OCI-LY7 (cell line): ENCODE measurements around the gene MTSS2. TPM values are rescaled to one million over a fixed set of nuclear protein-coding genes. Genes with fewer than 3 reads are reported as not detected.

Experiments
- BruUV-seq: library from RNA; stranded (reverse); fragments of 400-500 nt; replicated peaks from 2 replicates; lab custom pipeline; 2021; lab: Mats Ljungman, UMichigan
- CTCF ChIA-PET: fragments of 300-600 bp; sonication (Branson Sonifier 250); formaldehyde crosslinking; loops from one replicate; lab custom pipeline; 2022; ENCODE audit warnings: antibody characterized with exemption; ENCODE audit not compliant: unreplicated experiment; lab: Charles Lee
- POLR2A ChIA-PET: fragments of 300-600 bp; sonication (Branson Sonifier 250); formaldehyde crosslinking; loops from one replicate; lab custom pipeline; 2022; ENCODE audit warnings: antibody characterized with exemption; lab: Charles Lee
- DNase-seq: peaks from one replicate; pipeline ENCODE4 v3.0.0-alpha.2; 2015; ENCODE audit warnings: low spot score
- H2AFZ ChIP-seq: fragments of 200-600 bp; sonication (generic), shearing (Covaris generic); 2 replicates; pipeline ENCODE4 v1.6.1; 2014; ENCODE audit warnings: mild to moderate bottlenecking, antibody characterized with exemption, low read length, moderate library complexity
- H3K27ac ChIP-seq: fragments of 200-600 bp; sonication (generic); 2 replicates; pipeline ENCODE4 v1.5.1; 2014; ENCODE audit warnings: mixed run types, low read depth, mild to moderate bottlenecking, moderate library complexity, low read length, inconsistent platforms; ENCODE audit not compliant: poor library complexity, severe bottlenecking
- H3K36me3 ChIP-seq: fragments of 200-600 bp; sonication (generic); 2 replicates; pipeline ENCODE4 v1.6.1; 2014; ENCODE audit warnings: mild to moderate bottlenecking, antibody characterized with exemption, low read length, moderate library complexity, mixed read lengths; ENCODE audit not compliant: insufficient read depth
- H3K4me1 ChIP-seq: fragments of 200-600 bp; sonication (generic); 2 replicates; pipeline ENCODE4 v1.5.1; 2014; ENCODE audit warnings: mild to moderate bottlenecking, low read length; ENCODE audit not compliant: insufficient read depth, poor library complexity, severe bottlenecking
- H3K4me2 ChIP-seq: fragments of 200-600 bp; sonication (generic); 2 replicates; pipeline ENCODE4 v1.6.1; 2014; ENCODE audit warnings: mild to moderate bottlenecking, low read length
- H3K4me3 ChIP-seq: fragments of 200-600 bp; sonication (generic); 2 replicates; pipeline ENCODE4 v1.5.1; 2014; ENCODE audit warnings: mild to moderate bottlenecking, low read depth, low read length; ENCODE audit not compliant: poor library complexity, severe bottlenecking
- H3K79me2 ChIP-seq: fragments of 200-600 bp; sonication (generic); 2 replicates; pipeline ENCODE4 v1.6.1; 2016; ENCODE audit warnings: low read depth, mild to moderate bottlenecking, low read length, moderate library complexity, mixed read lengths; ENCODE audit not compliant: insufficient read depth
- H3K9me2 ChIP-seq: fragments of 200-600 bp; sonication (generic); 2 replicates; pipeline ENCODE4 v1.6.1; 2016; ENCODE audit warnings: mild to moderate bottlenecking, low read length, mixed read lengths; ENCODE audit not compliant: insufficient read depth
- H3K9me3 ChIP-seq: fragments of 200-600 bp; sonication (generic); 2 replicates; pipeline ENCODE4 v1.6.1; 2014; ENCODE audit warnings: mild to moderate bottlenecking, mixed run types, low read length, mixed read lengths
- H4K20me1 ChIP-seq: fragments of 200-600 bp; sonication (generic); 2 replicates; pipeline ENCODE4 v1.6.1; 2014; ENCODE audit warnings: mild to moderate bottlenecking, antibody characterized with exemption, low read length, moderate library complexity, mixed read lengths; ENCODE audit not compliant: insufficient read depth
- EZH2phosphoT487 ChIP-seq: fragments of 200-600 bp; sonication (generic); IDR thresholded peaks from 2 replicates; pipeline ENCODE4 v1.6.1; 2018; ENCODE audit warnings: low read depth, borderline replicate concordance, mild to moderate bottlenecking, mixed run types, antibody characterized with exemption, low read length, moderate library complexity, mixed read lengths
- intact Hi-C: fragments of 100-400 bp; cut with micrococcal nuclease; formaldehyde crosslinking; loops from one replicate; pipeline ENCODE4 v1.10.0; 2022; ENCODE audit not compliant: unreplicated experiment
- total RNA-seq, 2 experiments: library from RNA; depleted of rRNA in 1 of 2; stranded (reverse); fragments of >200 nt in 1 of 2; shearing (Covaris generic) in 1 of 2; gene quantifications; 2 replicates each; pipeline ENCODE4 v1.2.3, GENCODE V29; 2014 to 2022
- TF ChIP-seq, protein P1 (sequence below): fragments of 200-600 bp; sonication (generic); conservative IDR thresholded peaks from 2 replicates; pipeline ENCODE4 v1.5.1; 2014; ENCODE audit warnings: mild to moderate bottlenecking, antibody characterized with exemption, low read length, moderate library complexity, mixed read lengths

Gene MTSS2
- total RNA-seq, 2 experiments from 2014 or later: 0.17 to 0.19 TPM

DNA sequence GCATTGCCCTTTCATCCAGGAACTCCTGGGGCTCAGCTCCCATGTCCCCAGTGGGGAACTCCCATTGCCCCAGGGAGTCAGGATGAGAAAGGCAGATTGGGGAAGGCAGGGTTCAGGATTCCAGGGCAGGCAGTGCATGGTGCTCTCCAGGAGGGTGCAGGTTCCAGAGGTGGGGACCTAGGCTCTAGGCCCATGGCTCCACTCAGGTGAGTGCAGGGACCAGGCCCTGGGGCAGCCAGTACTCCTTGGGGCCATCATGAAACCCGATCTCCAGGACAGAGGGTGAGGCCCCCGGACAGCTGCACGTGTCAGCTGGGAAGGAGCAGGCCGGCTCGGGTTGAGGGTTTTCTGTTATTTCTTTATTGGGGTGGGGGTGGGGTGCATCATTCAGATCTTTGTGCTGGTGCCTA, 1.3 kb upstream of the MTSS2 start:
- no peak for TF ChIP-seq EZH2phosphoT487
- TF ChIP-seq, protein P1, sequence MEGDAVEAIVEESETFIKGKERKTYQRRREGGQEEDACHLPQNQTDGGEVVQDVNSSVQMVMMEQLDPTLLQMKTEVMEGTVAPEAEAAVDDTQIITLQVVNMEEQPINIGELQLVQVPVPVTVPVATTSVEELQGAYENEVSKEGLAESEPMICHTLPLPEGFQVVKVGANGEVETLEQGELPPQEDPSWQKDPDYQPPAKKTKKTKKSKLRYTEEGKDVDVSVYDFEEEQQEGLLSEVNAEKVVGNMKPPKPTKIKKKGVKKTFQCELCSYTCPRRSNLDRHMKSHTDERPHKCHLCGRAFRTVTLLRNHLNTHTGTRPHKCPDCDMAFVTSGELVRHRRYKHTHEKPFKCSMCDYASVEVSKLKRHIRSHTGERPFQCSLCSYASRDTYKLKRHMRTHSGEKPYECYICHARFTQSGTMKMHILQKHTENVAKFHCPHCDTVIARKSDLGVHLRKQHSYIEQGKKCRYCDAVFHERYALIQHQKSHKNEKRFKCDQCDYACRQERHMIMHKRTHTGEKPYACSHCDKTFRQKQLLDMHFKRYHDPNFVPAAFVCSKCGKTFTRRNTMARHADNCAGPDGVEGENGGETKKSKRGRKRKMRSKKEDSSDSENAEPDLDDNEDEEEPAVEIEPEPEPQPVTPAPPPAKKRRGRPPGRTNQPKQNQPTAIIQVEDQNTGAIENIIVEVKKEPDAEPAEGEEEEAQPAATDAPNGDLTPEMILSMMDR: no peak
- POLR2A ChIA-PET: no interaction called here
- CTCF ChIA-PET: no interaction called here

DNA sequence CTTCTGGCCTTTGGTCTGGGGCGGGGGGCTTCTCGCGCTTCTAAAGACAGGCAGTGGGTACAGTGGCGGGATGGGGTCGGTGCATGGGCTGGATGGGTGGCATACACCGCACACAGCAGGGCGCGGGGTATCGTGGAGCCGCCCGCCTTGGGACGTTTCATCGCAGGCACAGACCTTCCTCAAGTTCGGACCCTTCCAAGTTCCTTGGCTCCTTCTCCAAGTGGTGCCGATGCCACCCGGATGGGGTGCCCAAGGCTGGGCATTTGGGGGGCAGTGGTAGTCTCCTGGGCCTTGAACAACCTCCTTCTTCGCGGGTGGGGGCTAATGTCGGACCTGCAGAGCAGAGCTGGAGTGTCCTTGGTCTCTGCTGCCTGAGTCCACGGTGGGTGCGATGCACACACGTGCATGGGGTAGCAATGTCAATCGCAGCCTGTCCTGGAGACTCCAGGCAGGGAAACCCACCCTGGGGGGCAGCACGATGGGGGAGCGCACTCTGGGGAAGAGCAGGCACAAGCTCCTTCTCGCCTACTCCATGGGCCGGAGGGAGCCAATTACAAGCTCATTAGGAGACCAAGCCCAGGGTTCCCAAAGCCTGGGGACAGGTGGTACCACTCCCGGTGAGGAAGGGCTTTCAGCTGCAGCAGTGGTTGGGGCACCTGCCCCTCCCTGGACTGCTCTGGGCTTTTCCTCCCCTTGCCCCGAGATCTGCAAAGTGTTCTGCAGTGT, 686 bp upstream of the MTSS2 start:
- intact Hi-C loops: no loop called here
- H3K4me2 ChIP-seq: no peak overlapping the region
- H3K4me1 ChIP-seq: no peaks in the 10 kb centered on the region

More for the DNA sequence above, 1.3 kb upstream of the MTSS2 start:
- Histone ChIP-seq H3K4me3 (no peak overlapping the region), H3K9me2 (no peaks in the 10 kb centered on the region), H3K27ac (no peak overlapping the region), H3K4me1 (no peaks in the 10 kb centered on the region), H3K79me2 (no peaks in the 10 kb centered on the region), H3K9me3 (no peaks in the 10 kb centered on the region), H3K36me3 (no peaks in the 10 kb centered on the region), H2AFZ (no peak overlapping the region), H4K20me1 (no peaks in the 10 kb centered on the region), H3K4me2 (no peak overlapping the region)
- intact Hi-C loops: no loop called here
- no peak for DNase-seq
- no TSS peak for BruUV-seq

More for the DNA sequence above, 686 bp upstream of the MTSS2 start:
- TF ChIP-seq, protein P1: no peak
- TF ChIP-seq EZH2phosphoT487: no peak
- H3K4me3 ChIP-seq: no peak overlapping the region
- BruUV-seq: no TSS peak
- H3K79me2 ChIP-seq: no peaks in the 10 kb centered on the region
- no peak overlapping the region for H3K27ac ChIP-seq
- ChIA-PET CTCF (no interaction called here), POLR2A (interaction anchor here (0.6 kb wide), 1 partner anchor 658 kb away, joined by 3 read pairs; no protein-coding TSS in a partner anchor)
- H3K36me3 ChIP-seq: no peaks in the 10 kb centered on the region
- no peaks in the 10 kb centered on the region for H3K9me2 ChIP-seq
- no peak overlapping the region for H2AFZ ChIP-seq
- H4K20me1 ChIP-seq: no peaks in the 10 kb centered on the region
- no peak for DNase-seq
- no peaks in the 10 kb centered on the region for H3K9me3 ChIP-seq
